H9 (cell line): ENCODE measurements around the gene GREB1L. TPM values are rescaled to one million over a fixed set of nuclear protein-coding genes. Genes with fewer than 3 reads are reported as not detected.

ENCODE experiments used
- DNase-seq: peaks from one replicate; pipeline ENCODE4 v3.0.0-alpha.2; 2017
- H2AFZ ChIP-seq: one replicate; pipeline ENCODE4 v1.6.1; 2013; ENCODE audit warnings: mild to moderate bottlenecking, low read length, control low read depth, moderate library complexity
- H2AK5ac ChIP-seq: 2 replicates; pipeline ENCODE4 v1.6.1; 2013; ENCODE audit warnings: low read length, control low read depth, mixed read lengths; ENCODE audit not compliant: insufficient read length
- H2BK120ac ChIP-seq: one replicate; pipeline ENCODE4 v1.6.1; 2013; ENCODE audit warnings: low read depth, mild to moderate bottlenecking, low read length, control low read depth, inconsistent platforms; ENCODE audit not compliant: poor library complexity, severe bottlenecking
- H2BK12ac ChIP-seq: 2 replicates; pipeline ENCODE4 v1.6.1; 2013; ENCODE audit warnings: low read length, control low read depth, mixed read lengths, low read depth; ENCODE audit not compliant: insufficient read length
- H2BK15ac ChIP-seq: 2 replicates; pipeline ENCODE4 v1.6.1; 2013; ENCODE audit warnings: low read depth, low read length, control low read depth
- H2BK20ac ChIP-seq: one replicate; pipeline ENCODE4 v1.6.1; 2013; ENCODE audit warnings: low read depth, mild to moderate bottlenecking, low read length, control low read depth, inconsistent platforms; ENCODE audit not compliant: poor library complexity, severe bottlenecking
- H2BK5ac ChIP-seq: 2 replicates; pipeline ENCODE4 v1.6.1; 2013; ENCODE audit warnings: low read length, control low read depth, mixed read lengths; ENCODE audit not compliant: insufficient read length
- H3K14ac ChIP-seq: 2 replicates; pipeline ENCODE4 v1.6.1; 2013; ENCODE audit warnings: low read length, control low read depth; ENCODE audit not compliant: insufficient read depth
- H3K18ac ChIP-seq: 2 replicates; pipeline ENCODE4 v1.6.1; 2013; ENCODE audit warnings: low read depth, mild to moderate bottlenecking, mixed read lengths, low read length, control low read depth; ENCODE audit not compliant: insufficient read length
- H3K23ac ChIP-seq: 2 replicates; pipeline ENCODE4 v1.6.1; 2013; ENCODE audit warnings: low read length, control low read depth, mixed read lengths, low read depth; ENCODE audit not compliant: insufficient read length
- H3K23me2 ChIP-seq: 2 replicates; pipeline ENCODE4 v1.6.1; 2013; ENCODE audit warnings: low read depth, mild to moderate bottlenecking, mixed read lengths, low read length, control low read depth; ENCODE audit not compliant: insufficient read length, poor library complexity, severe bottlenecking
- H3K27ac ChIP-seq: 2 replicates; pipeline ENCODE4 v1.5.1; 2013; ENCODE audit warnings: low read length, control low read depth, mixed read lengths, low read depth; ENCODE audit not compliant: insufficient read length
- H3K27me3 ChIP-seq: 2 replicates; pipeline ENCODE4 v1.6.1; 2013; ENCODE audit warnings: low read length, control low read depth, inconsistent platforms; ENCODE audit not compliant: insufficient read depth
- H3K4ac ChIP-seq: 2 replicates; pipeline ENCODE4 v1.6.1; 2013; ENCODE audit warnings: low read depth, mild to moderate bottlenecking, control low read depth, inconsistent platforms, low read length, moderate library complexity
- H3K4me1 ChIP-seq: 2 replicates; pipeline ENCODE4 v1.6.1; 2013; ENCODE audit warnings: low read length, control low read depth, inconsistent platforms; ENCODE audit not compliant: insufficient read depth
- H3K4me2 ChIP-seq: 2 replicates; pipeline ENCODE4 v1.6.1; 2013; ENCODE audit warnings: low read length, control low read depth, mixed read lengths; ENCODE audit not compliant: insufficient read length, insufficient read depth
- H3K56ac ChIP-seq: 2 replicates; pipeline ENCODE4 v1.6.1; 2013; ENCODE audit warnings: low read depth, mild to moderate bottlenecking, mixed read lengths, low read length, control low read depth; ENCODE audit not compliant: insufficient read length
- H3K79me1 ChIP-seq: 2 replicates; pipeline ENCODE4 v1.6.1; 2013; ENCODE audit warnings: low read depth, mild to moderate bottlenecking, moderate library complexity, low read length, control low read depth, inconsistent platforms; ENCODE audit not compliant: insufficient read depth, poor library complexity, severe bottlenecking
- H3K79me2 ChIP-seq: 2 replicates; pipeline ENCODE4 v1.6.1; 2013; ENCODE audit warnings: low read length, control low read depth, inconsistent platforms; ENCODE audit not compliant: insufficient read depth
- H3K9ac ChIP-seq: 2 replicates; pipeline ENCODE4 v1.6.1; 2013; ENCODE audit warnings: low read length, control low read depth, mixed read lengths; ENCODE audit not compliant: insufficient read length; ENCODE audit errors: extremely low read depth
- H3K9me3 ChIP-seq: one replicate; pipeline ENCODE4 v1.6.1; 2013; ENCODE audit warnings: low read depth, low read length, inconsistent platforms; ENCODE audit not compliant: control insufficient read depth
- H3T11ph ChIP-seq: one replicate; pipeline ENCODE4 v1.6.1; 2013; ENCODE audit warnings: mild to moderate bottlenecking, low read length, control low read depth, inconsistent platforms
- H4K20me1 ChIP-seq: one replicate; pipeline ENCODE4 v1.6.1; 2013; ENCODE audit not compliant: control insufficient read depth, insufficient read length, insufficient read depth
- H4K5ac ChIP-seq: 2 replicates; pipeline ENCODE4 v1.6.1; 2013; ENCODE audit warnings: low read depth, mild to moderate bottlenecking, mixed read lengths, low read length, control low read depth; ENCODE audit not compliant: insufficient read length
- H4K8ac ChIP-seq: replicated peaks from 2 replicates; pipeline ENCODE4 v1.6.1; 2013; ENCODE audit warnings: low read length, control low read depth, mixed read lengths, low read depth; ENCODE audit not compliant: insufficient read length
- H4K91ac ChIP-seq: 2 replicates; pipeline ENCODE4 v1.6.1; 2013; ENCODE audit warnings: low read depth, mild to moderate bottlenecking, moderate library complexity, mixed read lengths, low read length, control low read depth; ENCODE audit not compliant: insufficient read length
- H3K27ac Mint-ChIP-seq, 3 experiments: 2 replicates in 2 of 3; 3 replicates in 1 of 3; pipeline ENCODE4 v1.8.0; 2020 to 2021; ENCODE audit warnings: mixed read lengths in 3 of 3, mild to moderate bottlenecking in 1 of 3, moderate library complexity in 1 of 3
- H3K27me3 Mint-ChIP-seq: 2 replicates; pipeline ENCODE4 v1.8.0; 2021; ENCODE audit warnings: low read depth, mild to moderate bottlenecking, moderate library complexity, mixed read lengths
- H3K36me3 Mint-ChIP-seq, 3 experiments: 2 replicates in 2 of 3; 3 replicates in 1 of 3; pipeline ENCODE4 v1.8.0; 2020 to 2021; ENCODE audit warnings: low read depth in 3 of 3, mixed read lengths in 3 of 3; ENCODE audit not compliant: insufficient read depth in 1 of 3
- H3K4me1 Mint-ChIP-seq, 2 experiments: 2 replicates each; pipeline ENCODE4 v1.8.0; 2020; ENCODE audit warnings: mixed read lengths in 2 of 2
- H3K4me3 Mint-ChIP-seq, 2 experiments: 2 replicates in 1 of 2; 3 replicates in 1 of 2; pipeline ENCODE4 v1.8.0; 2020 to 2021; ENCODE audit warnings: mild to moderate bottlenecking in 2 of 2, mixed read lengths in 2 of 2, moderate library complexity in 1 of 2
- H3K9me3 Mint-ChIP-seq, 2 experiments: 2 replicates in 1 of 2; 3 replicates in 1 of 2; pipeline ENCODE4 v1.8.0; 2020; ENCODE audit warnings: mild to moderate bottlenecking in 2 of 2, mixed read lengths in 2 of 2, moderate library complexity in 1 of 2
- WGBS: extraction: QIAGEN DNeasy Blood & Tissue Kit; methylation state at CpG from one replicate; pipeline ENCODE4 v1.1.7; 2013; ENCODE audit warnings: missing lambda C conversion rate, low lambda C conversion rate, mixed read lengths; ENCODE audit not compliant: insufficient read length; ENCODE audit errors: extremely low coverage; 5-methylcytosine and 5-hydroxymethylcytosine counted together
- total RNA-seq: library from RNA; stranded (reverse); gene quantifications from 2 replicates; pipeline ENCODE4 v1.2.1, GENCODE V29; 2021
- TF ChIP-seq, protein P1 (sequence below): fragments of 200-600 bp; sonication (generic); conservative IDR thresholded peaks from 3 replicates; pipeline ENCODE4 v1.8.0; 2021; ENCODE audit warnings: antibody characterized with exemption, mild to moderate bottlenecking

GREB1L gene
- total RNA-seq, 1 experiment from 2014 or later: 2.7 TPM

DNA sequence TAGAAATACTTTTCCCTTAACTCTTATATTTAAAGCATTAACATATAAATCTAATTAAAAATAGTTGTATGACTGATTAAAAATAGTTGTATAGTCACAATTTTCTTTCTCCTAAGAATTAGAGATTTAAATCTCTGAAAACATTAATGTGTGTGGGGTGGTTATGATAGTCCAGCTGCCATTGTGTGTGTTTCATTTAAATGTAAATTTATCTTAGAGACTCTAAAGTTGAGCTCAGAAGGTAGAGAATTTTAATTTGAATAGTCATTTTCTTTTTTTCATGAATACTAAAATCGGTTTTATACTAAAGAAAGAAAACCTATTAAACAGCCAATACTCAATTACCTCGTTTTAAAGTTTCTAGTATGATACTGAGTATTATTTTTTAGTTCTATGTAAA is 18.6 kb downstream of the GREB1L start:
- no peak overlapping the region for H3K23ac ChIP-seq
- no peak overlapping the region for H2BK15ac ChIP-seq
- no peak overlapping the region for H3K4ac ChIP-seq
- H2AK5ac ChIP-seq: no peak overlapping the region
- no peak overlapping the region for H3K14ac ChIP-seq
- no peak overlapping the region for H3K18ac ChIP-seq
- H3K36me3 Mint-ChIP-seq: no peaks in the 10 kb centered on the region
- no peaks in the 10 kb centered on the region for H3K27me3 ChIP-seq
- H4K5ac ChIP-seq: no peak overlapping the region
- no peak overlapping the region for H2BK120ac ChIP-seq
- TF ChIP-seq, protein P1, sequence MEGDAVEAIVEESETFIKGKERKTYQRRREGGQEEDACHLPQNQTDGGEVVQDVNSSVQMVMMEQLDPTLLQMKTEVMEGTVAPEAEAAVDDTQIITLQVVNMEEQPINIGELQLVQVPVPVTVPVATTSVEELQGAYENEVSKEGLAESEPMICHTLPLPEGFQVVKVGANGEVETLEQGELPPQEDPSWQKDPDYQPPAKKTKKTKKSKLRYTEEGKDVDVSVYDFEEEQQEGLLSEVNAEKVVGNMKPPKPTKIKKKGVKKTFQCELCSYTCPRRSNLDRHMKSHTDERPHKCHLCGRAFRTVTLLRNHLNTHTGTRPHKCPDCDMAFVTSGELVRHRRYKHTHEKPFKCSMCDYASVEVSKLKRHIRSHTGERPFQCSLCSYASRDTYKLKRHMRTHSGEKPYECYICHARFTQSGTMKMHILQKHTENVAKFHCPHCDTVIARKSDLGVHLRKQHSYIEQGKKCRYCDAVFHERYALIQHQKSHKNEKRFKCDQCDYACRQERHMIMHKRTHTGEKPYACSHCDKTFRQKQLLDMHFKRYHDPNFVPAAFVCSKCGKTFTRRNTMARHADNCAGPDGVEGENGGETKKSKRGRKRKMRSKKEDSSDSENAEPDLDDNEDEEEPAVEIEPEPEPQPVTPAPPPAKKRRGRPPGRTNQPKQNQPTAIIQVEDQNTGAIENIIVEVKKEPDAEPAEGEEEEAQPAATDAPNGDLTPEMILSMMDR: no peak
- H3K27me3 Mint-ChIP-seq: no peaks in the 10 kb centered on the region
- no peaks in the 10 kb centered on the region for H4K20me1 ChIP-seq
- H3K9ac ChIP-seq: no peak overlapping the region
- no peak overlapping the region for H3K27ac Mint-ChIP-seq
- no peaks in the 10 kb centered on the region for H3K9me3 ChIP-seq
- no peak overlapping the region for H2BK20ac ChIP-seq
- no peak overlapping the region for H3K27ac ChIP-seq
- H3K23me2 ChIP-seq: no peaks in the 10 kb centered on the region
- H3K79me2 ChIP-seq: no peaks in the 10 kb centered on the region
- H3K4me2 ChIP-seq: no peak overlapping the region
- no peak overlapping the region for H4K8ac ChIP-seq
- no peak overlapping the region for H2BK5ac ChIP-seq
- no peak overlapping the region for H3K4me3 Mint-ChIP-seq
- DNase-seq: no peak
- H3K56ac ChIP-seq: no peak overlapping the region
- H2BK12ac ChIP-seq: no peak overlapping the region
- no peak overlapping the region for H3T11ph ChIP-seq
- WGBS: no CpG with 5 or more reads among the region's 2 CpGs
- H3K79me1 ChIP-seq: no peaks in the 10 kb centered on the region
- H3K4me1 Mint-ChIP-seq: peaks cover 61 to 74% of the 10 kb centered on the region in 2 experiments
- no peaks in the 10 kb centered on the region; the same call in 1 of the 2 replicates for H3K4me1 ChIP-seq
- H3K9me3 Mint-ChIP-seq: no peaks in the 10 kb centered on the region
- H4K91ac ChIP-seq: no peak overlapping the region
- H2AFZ ChIP-seq: no peak overlapping the region
